SK-N-MC (cell line): ENCODE measurements around the gene STXBP3.

Experiments used
- DNase-seq: peaks from one replicate; pipeline ENCODE4 v3.0.0-alpha.2; 2011; ENCODE audit warnings: low read depth, low spot score
- H3K27ac ChIP-seq: fragments of 200-600 bp; sonication (generic); 2 replicates; pipeline ENCODE4 v1.5.1; 2016; ENCODE audit warnings: mixed run types
- H3K36me3 ChIP-seq: fragments of 200-600 bp; sonication (generic); 2 replicates; pipeline ENCODE4 v1.6.1; 2017; ENCODE audit warnings: antibody characterized with exemption, low read length, mixed read lengths; ENCODE audit not compliant: insufficient read depth
- H3K4me3 ChIP-seq: fragments of 200-600 bp; sonication (generic); 2 replicates; pipeline ENCODE4 v1.5.1; 2016
- H3K9ac ChIP-seq: fragments of 200-600 bp; sonication (generic); 2 replicates; pipeline ENCODE4 v1.8.0; 2017; ENCODE audit warnings: mixed run types, mixed read lengths; ENCODE audit not compliant: insufficient read length
- H3K9me3 ChIP-seq: fragments of 200-600 bp; sonication (generic); 2 replicates; pipeline ENCODE4 v1.6.1; 2017; ENCODE audit warnings: low read depth, mild to moderate bottlenecking, antibody characterized with exemption, low read length, moderate library complexity, mixed read lengths
- EZH2 ChIP-seq: fragments of 200-600 bp; sonication (generic); IDR thresholded peaks from one replicate; pipeline ENCODE4 v1.6.1; 2017; ENCODE audit warnings: antibody characterized with exemption
- FOXP2 ChIP-seq: optimal IDR thresholded peaks from 2 replicates; pipeline ENCODE3; 2011; ENCODE audit warnings: mild to moderate bottlenecking, moderate library complexity; ENCODE audit not compliant: insufficient read depth; ENCODE audit errors: extremely low read length, control extremely low read depth
- POLR2AphosphoS5 ChIP-seq: IDR thresholded peaks from 2 replicates; pipeline ENCODE4 v1.6.1; 2012; ENCODE audit warnings: mild to moderate bottlenecking, low read depth, low read length, borderline replicate concordance

Gene STXBP3

DNA sequence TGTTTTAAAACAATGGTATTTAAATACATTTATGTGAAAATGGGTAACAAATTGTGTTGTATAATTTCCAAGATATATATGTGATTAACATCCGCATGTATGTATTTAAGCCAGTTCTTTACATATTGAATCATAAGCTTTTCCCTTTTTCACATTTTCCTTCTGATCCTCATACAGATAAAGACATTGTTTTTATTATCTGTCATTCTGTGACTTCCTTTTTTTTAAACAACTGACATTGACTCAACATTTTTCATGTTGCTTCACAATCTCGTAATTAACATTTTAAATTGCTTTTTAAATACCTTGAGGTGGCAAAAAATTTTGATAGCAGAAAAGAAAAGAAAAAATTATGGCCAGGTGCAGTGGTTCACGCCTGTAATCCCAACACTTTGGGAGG is 1.4 kb downstream of the STXBP3 start:
- Histone ChIP-seq H3K4me3 (peak overlapping the region; percentile 81; the same call in 1 of the 2 replicates), H3K9me3 (no peaks in the 10 kb centered on the region), H3K36me3 (no peaks in the 10 kb centered on the region), H3K27ac (no peak overlapping the region), H3K9ac (peak overlapping the region; percentile 71)
- no peak for TF ChIP-seq POLR2AphosphoS5
- no peak for TF ChIP-seq EZH2
- no peak for TF ChIP-seq FOXP2
- no peak for DNase-seq

- H3K36me3 ChIP-seq: peaks cover 5% of the 10 kb centered on the region
- TF ChIP-seq EZH2: no peak
- TF ChIP-seq FOXP2: no peak
- TF ChIP-seq POLR2AphosphoS5: no peak
- no peaks in the 10 kb centered on the region for H3K9me3 ChIP-seq
- no peak overlapping the region for H3K27ac ChIP-seq
- no peak for DNase-seq
- no peak overlapping the region for H3K9ac ChIP-seq
- no peak overlapping the region for H3K4me3 ChIP-seq
These were observed 2.6 kb downstream of the STXBP3 start for GRCh38 chr1:108749081-108749480.

GRCh38 chr1:108750476-108751181 is 4.2 kb downstream of the STXBP3 start:
- Histone ChIP-seq H3K36me3 (peaks cover 15% of the 10 kb centered on the region), H3K9ac (no peak overlapping the region), H3K4me3 (no peak overlapping the region), H3K27ac (no peak overlapping the region), H3K9me3 (no peaks in the 10 kb centered on the region)
- TF ChIP-seq EZH2 (no peak), FOXP2 (no peak), POLR2AphosphoS5 (no peak)
- DNase-seq: no peak

GRCh38 chr1:108753363-108753762 is 6.9 kb downstream of the STXBP3 start:
- H3K9ac ChIP-seq: no peak overlapping the region
- no peak for DNase-seq
- no peak overlapping the region for H3K4me3 ChIP-seq
- TF ChIP-seq FOXP2: no peak
- TF ChIP-seq POLR2AphosphoS5: no peak
- TF ChIP-seq EZH2: no peak
- peaks cover 20% of the 10 kb centered on the region for H3K36me3 ChIP-seq
- H3K9me3 ChIP-seq: no peaks in the 10 kb centered on the region
- no peak overlapping the region for H3K27ac ChIP-seq

DNA sequence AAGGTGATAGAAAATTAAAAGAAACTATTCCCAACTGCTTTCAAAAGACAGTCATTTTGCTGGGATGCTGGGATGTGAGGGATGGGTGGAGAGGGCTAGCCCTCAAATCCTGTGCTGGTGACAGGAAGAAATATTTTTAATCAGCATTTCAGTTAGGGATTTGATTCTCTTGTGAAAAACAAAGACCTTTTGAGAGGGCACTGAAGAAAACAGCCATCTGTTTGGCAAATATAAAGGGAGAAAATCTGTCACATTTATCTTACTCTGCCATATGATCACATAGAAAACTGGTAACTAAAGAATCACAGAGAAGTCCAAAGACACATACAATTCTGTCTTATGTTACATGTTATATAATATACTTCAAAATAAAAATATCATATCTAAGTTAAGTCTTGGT is 12.3 kb downstream of the STXBP3 start:
- H3K9ac ChIP-seq: no peak overlapping the region
- no peaks in the 10 kb centered on the region for H3K9me3 ChIP-seq
- H3K36me3 ChIP-seq: peaks cover 30% of the 10 kb centered on the region
- TF ChIP-seq EZH2 (no peak), FOXP2 (no peak), POLR2AphosphoS5 (no peak)
- H3K4me3 ChIP-seq: no peak overlapping the region
- no peak for DNase-seq
- no peak overlapping the region for H3K27ac ChIP-seq

- TF ChIP-seq POLR2AphosphoS5: no peak
- TF ChIP-seq EZH2: no peak
- no peak for TF ChIP-seq FOXP2
- no peaks in the 10 kb centered on the region for H3K9me3 ChIP-seq
- H3K27ac ChIP-seq: no peak overlapping the region
- DNase-seq: no peak
- H3K4me3 ChIP-seq: no peak overlapping the region
- no peak overlapping the region for H3K9ac ChIP-seq
- peaks cover 16% of the 10 kb centered on the region for H3K36me3 ChIP-seq
These were observed 20.6 kb downstream of the STXBP3 start for GRCh38 chr1:108767115-108767514.

DNA sequence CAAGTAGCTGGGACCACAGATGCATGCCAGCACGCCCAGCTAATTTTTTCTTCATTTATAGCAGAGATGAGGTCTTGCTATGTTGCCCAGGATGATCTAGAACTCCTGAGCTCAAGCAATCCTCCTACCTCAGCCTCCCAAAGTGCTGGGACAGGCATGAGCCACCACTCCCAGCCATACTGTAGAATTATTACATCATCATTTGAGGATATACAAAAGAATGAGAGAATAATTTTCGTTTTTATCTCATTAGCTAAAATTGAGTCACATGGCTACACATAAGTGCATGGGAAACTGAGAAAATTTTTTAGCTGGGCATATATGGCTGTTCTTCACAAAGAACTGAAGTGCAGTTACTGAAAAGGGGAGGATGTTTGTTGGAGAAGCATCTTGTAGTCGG is 21.2 kb downstream of the STXBP3 start:
- Histone ChIP-seq H3K36me3 (peaks cover 12% of the 10 kb centered on the region), H3K27ac (no peak overlapping the region), H3K9me3 (no peaks in the 10 kb centered on the region), H3K9ac (no peak overlapping the region), H3K4me3 (no peak overlapping the region)
- DNase-seq: no peak
- TF ChIP-seq POLR2AphosphoS5: no peak
- no peak for TF ChIP-seq FOXP2
- TF ChIP-seq EZH2: no peak

DNA sequence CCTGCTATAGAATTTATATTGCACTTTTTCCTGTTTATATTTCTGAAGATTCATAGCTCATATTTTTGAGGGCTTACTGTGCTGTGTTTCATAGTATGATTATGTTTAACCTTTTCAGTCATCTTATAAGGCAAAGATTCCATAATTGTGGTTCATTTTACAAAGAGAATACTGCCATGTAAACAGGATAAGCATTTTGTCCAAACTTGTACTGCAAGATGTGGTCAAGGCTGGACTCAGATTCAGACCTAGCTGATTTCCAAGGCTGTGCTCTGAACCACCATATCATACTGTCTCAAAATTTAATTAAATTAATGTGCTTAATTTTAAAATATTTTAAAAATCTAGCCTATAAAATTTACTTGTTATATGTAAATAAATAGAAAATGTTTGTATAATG is 31.4 kb downstream of the STXBP3 start:
- TF ChIP-seq EZH2 (no peak), FOXP2 (no peak), POLR2AphosphoS5 (no peak)
- Histone ChIP-seq H3K4me3 (no peak overlapping the region), H3K27ac (no peak overlapping the region), H3K9me3 (no peaks in the 10 kb centered on the region), H3K36me3 (peaks cover 38% of the 10 kb centered on the region), H3K9ac (no peak overlapping the region)
- no peak for DNase-seq

GRCh38 chr1:108779455-108779854 is 33.0 kb downstream of the STXBP3 start:
- TF ChIP-seq EZH2: no peak
- TF ChIP-seq FOXP2: no peak
- TF ChIP-seq POLR2AphosphoS5: no peak
- Histone ChIP-seq H3K9ac (no peak overlapping the region), H3K36me3 (peaks cover 47% of the 10 kb centered on the region), H3K4me3 (no peak overlapping the region), H3K9me3 (no peaks in the 10 kb centered on the region), H3K27ac (no peak overlapping the region)
- no peak for DNase-seq
